GM12892 (cell line): ENCODE measurements around the gene PRDM10.

Source experiments
- POLR2A ChIP-seq: IDR thresholded peaks from 2 replicates; pipeline ENCODE4 v1.6.1; 2011; ENCODE audit warnings: low read depth, low read length, control low read depth
- POLR2AphosphoS5 ChIP-seq: IDR thresholded peaks from 2 replicates; pipeline ENCODE4 v1.6.1; 2011; ENCODE audit warnings: low read depth, low read length, control low read depth

- TF ChIP-seq POLR2AphosphoS5 (peak; percentile 77), POLR2A (peak; percentile 82; the same call in 1 of the 2 replicates)
Observed at GRCh38 chr11:130002846-130003716, 446 bp upstream of the PRDM10 start.
